GM19468 (cell line): ENCODE data around the gene ANKRD27.
"Not testable (repeated sequence)": the region's sequence is repeated elsewhere in the genome, so short reads cannot be mapped to it uniquely, and the experiment has no call there.

ENCODE experiments used
- ATAC-seq: cut with Tn5 transposase; IDR thresholded peaks from one replicate; pipeline ENCODE4 v1.9.1; 2021; ENCODE audit warnings: mild to moderate bottlenecking, moderate library complexity, moderate number of reproducible peaks; ENCODE audit not compliant: unreplicated experiment; ENCODE audit errors: extremely low read depth

ANKRD27 gene

DNA sequence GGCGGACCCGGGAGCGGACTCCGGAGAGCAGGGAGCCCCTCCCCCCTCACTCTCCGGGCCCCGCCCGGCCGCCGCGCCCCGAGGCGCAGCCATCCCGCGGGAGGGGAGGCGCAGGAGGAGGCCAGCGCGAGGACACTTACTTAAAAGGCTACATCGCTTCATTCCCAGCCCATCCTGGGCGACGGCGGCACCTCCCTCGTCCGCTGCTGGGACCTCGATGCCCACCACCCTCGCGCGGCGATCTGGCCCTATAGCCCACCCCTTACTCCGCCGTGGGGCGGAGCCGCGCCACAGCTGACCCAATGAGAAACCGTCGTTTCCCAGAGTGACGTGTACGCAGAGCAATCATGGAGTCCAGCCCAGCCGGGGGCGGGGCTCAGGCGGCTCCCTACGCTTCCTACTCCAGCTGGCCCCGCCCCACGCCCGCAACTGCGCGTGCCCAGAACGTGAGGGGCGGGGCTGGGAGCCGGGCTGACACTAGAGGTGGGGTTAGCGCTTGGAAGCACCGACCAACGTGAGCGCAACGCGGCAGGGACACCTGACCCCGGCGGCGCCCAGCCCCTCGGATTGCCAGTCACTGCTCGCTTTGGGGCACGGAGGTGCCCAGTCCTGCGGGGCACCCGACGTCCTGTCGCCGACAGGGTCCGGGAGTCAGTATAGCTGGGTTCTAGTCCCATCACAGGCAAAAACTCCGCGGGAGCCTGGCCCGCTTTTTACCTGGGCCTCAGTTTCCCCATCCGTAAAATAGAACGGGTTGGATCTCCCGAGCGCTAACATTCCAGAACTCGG lies at the start of gene ANKRD27:
Gene ANKRD27 (minus strand): TSS at position 250 of the 789 bp plus-strand sequence. CDS start 16,165 bp downstream, outside the sequence.
- ATAC-seq = peak; percentile 95

DNA sequence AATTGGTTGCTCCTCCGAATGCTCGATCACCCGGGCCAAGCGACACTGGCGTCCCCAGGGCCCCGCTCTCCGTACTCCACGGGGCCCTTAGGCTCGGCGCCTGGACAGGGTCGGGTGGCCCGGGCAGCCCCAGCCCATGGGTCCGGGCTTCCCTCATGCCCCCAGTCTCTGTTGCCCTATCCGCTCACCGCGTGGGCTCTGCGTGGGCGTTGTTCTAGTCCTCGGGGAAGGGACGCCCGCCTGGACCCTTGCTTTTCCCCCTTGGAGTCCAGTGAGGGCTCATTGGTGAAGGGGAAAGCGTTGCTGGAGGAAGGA lies 45.9 kb upstream of the ANKRD27 start:
- no peak for ATAC-seq

DNA sequence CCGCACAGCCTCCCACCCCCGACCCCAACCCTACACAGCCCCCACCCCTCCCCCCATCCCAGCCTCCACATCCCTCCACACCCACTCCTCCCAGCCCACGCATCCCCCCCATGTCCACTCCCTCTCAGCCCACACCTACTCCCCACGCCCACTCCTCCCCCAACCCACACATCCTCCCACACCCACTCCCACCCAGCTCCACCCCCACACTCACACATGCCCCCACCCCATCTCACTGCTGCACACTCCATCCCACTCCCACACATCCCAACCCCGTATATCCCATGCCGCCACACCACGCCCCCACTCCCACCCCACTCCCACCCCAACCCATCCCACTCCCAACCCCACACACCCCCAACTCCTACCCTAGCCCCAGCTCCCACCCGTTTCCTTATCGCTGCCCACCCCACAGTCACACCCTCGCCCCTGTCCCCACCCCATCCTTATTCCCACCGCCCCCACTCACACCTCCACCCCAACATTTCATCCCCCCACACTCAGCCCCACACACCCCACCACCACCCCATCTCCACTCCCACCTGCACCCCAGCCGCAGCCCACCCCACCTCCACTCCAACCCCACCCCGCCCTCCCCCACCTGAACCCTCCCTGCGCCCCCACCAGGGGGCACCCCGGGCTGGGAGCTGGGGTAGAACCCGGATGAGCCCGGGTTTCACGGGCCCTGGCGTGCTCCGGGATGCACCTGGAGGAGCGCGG lies 45.4 kb upstream of the ANKRD27 start:
- no peak for ATAC-seq

DNA sequence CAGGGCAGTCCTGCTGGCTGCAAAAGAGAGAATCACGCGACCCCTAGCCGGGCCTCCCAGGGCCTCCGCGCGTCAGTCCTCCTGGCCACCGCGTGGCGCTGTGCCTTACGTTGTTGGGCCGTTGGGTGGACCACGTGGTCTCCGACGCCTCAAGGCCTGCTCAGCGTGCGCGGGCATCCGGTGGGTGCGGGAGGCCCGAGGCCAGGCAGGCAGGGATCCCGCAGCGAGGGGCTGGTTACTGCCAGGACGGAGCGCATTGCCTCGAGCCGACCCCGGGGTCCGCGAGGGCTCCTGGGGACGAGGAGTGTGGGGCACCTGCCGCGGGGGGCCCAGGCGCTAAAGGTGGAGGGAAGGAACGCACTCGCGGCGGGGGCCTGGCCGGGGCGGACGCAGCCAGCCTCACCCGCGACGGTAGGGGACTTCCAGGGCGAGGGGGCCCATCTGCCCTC lies 44.7 kb upstream of the ANKRD27 start, which contains the start of gene TDRD12:
Gene TDRD12 (plus strand): TSS at position 157 of the 449 bp plus-strand sequence. CDS start 306 bp downstream, outside the sequence.
- no peak for ATAC-seq

DNA sequence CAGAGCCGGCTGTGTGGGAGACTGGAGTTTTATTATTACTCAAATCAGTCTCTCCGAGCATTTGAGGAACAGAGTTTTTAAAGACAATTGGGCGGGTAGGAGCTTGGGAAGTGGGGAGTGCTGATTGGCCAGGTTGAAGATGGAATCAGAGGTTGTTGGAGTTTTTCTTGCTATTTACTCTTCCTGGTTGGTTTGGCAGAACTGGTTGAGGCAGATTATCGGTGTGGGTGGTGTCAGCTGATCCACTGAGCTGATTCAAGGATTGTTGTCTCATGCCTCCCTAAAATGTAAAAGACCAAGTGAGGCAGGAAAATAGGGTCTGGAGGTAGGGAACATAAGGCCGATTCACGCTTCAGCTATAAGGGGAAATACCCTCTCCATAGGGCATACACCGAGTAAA lies 43.3 kb upstream of the ANKRD27 start:
- ATAC-seq = no peak

DNA sequence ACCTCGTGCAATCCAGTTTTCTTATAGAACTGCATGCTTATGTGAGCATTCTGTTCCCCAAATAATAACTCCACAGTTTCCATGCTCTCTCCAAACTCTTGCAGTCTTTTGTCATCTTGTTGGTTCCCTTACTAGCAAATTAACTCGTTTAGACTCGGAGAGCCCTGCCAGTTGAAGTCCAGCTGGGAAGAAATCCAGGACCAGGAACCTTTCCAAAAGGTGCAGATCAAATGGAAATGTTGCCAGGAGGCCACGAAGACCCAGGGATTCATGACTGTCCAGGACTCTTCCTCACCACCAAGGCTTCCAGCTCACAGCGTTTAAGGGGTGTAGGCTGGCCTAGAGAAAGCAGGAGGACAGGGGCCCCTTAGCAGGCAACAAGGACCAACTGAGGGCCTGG lies 42.5 kb upstream of the ANKRD27 start:
- no peak for ATAC-seq

DNA sequence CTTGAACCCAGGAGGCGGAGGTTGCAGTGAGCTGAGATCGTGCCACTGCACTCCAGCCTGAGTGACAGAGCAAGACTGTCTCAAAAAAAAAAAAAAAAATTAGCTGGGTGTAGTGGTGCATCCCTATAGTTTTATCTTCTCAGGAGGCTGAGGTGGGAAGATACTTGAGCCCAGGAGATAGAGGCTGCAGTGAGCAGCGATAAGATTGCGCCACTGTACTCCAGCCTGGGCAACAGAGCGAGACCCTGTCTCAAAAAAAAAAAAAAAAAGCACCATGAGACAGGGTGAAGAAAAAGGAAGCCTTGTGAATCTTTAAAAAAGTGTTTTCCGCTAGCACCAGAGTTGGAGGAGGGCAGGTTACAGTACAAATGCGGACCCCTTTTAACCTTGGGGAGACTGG lies 41.2 kb upstream of the ANKRD27 start:
- ATAC-seq = not testable (repeated sequence)

DNA sequence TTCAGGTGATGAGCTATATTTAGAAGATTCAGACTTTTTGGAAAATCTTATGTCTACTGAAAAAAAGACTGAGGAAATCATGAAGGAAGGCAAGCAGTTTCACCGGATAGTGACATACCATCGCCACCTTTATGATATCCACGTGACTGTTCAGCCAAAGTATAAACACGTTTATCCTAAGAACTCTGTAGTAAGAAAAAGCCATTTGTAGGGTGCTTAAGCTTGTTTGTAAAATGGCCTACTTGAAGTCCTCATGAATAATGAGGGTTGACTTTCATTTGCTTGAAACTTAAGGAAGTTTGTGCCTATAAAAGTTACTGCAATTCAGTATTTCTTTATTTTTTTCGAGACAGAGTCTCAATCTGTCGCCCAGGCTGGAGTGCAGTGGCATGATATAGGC lies 36.8 kb upstream of the ANKRD27 start:
- ATAC-seq = no peak

DNA sequence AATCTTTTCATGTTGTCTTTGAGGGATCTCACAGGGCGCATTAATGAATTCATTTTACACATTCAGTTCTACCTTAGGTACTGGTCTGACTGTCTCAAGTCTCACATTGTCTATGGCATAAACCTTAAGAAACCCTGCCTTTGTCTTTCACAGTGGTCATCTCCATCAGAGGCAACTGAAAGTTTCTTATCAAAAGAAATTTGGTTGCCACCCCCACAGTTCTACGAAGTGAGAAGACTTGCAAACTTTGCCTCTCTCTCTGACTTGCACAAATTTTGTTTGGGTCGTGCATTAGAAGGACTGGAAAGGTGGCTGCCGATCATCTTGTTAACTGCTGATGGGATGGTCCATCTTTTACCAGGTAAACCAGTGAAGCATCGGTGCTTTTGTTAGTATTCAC lies 34.1 kb upstream of the ANKRD27 start:
- no peak for ATAC-seq

DNA sequence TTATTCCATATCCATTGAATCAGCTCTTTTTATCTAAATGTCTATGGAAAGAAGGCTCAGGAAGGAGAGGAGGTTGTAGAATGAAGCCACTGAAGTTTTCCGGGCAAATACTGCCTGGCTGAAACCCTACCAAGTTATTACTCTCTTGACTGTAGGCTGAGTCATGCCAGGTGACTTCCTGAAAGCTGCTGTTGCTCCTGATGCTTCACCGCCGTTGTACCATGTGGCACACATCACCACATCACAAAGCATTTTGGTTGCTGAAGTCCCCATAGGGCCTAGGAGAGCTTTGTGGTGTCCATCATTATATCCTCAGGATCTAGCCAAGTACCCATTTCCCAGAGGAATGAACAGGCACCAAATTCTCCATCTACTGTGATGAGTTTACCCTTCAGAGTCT lies 33.5 kb upstream of the ANKRD27 start:
- no peak for ATAC-seq

DNA sequence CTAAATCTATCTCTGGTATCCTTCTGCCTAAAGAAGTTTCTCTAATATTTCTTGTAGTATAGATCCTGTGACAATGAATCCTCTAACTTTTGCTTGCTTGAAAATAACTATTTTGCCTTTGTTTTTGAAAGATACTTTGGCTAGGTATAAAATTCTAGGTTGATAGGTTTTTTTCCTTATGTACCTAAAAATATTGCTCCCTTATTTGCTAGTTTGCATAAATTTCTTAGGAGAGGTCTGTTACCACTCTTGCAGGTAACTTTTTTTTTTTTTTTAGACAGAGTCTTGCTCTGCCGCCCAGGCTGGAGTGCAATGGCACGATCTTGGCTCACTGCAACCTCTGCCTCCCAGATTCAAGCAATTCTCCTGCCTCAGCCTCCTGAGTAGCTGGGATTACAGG lies 29.0 kb upstream of the ANKRD27 start:
- ATAC-seq = not testable (repeated sequence)

DNA sequence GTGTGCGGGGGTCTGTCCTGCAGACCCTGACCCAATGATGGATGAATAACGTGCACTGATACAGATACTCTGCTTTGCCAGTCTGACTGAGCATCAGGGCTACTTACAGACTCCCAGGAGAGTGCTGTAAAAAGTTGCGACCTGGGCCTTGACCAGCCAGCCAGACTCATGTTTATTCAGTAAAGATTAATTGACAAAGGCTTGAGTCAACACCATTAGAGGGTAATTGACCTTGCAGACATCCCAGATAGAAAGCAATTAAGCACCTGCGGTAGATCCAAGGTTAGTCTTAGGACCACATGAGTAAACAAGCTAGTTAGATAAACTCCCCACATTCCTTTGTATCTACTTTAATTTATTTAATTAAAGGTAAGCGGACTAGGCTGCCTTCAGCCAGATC lies 27.0 kb upstream of the ANKRD27 start:
- ATAC-seq = no peak

DNA sequence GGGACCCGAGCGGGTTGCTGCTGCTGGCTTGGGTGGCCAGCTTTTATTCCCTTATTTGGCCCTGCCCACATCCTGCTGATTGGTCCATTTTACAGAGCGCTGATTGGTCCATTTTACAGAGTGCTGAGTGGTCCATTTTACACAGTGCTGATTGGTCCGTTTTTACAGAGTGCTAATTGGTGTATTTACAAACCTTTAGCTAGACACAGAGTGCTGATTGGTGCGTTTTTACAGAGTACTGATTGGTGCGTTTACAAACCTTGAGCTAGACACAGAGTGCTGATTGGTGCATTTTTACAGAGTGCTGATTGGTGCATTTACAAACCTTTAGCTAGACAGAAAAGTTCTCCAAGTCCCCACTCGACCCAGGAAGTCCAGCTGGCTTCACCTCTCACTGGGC lies 25.1 kb upstream of the ANKRD27 start:
- not testable (repeated sequence) for ATAC-seq

DNA sequence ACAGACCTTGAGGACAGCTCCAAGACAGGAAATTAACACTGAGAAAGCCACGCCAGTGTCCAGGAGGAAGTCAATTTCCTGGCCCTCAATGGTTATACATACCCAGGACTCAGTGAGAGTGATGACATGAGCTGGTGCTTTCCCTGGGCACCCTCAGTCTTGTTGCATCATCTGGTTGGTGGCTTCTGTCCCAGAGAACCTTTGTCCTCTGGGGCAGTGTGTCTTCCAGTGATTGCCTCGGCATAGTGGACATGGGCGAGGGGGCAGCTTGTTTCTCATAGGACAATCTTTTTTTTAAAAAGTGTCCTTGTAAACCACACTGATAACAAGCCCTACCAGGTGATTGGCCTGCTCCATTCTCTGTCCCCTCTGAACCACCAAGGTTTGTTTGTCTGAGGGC lies 21.8 kb upstream of the ANKRD27 start:
- not testable (repeated sequence) for ATAC-seq

DNA sequence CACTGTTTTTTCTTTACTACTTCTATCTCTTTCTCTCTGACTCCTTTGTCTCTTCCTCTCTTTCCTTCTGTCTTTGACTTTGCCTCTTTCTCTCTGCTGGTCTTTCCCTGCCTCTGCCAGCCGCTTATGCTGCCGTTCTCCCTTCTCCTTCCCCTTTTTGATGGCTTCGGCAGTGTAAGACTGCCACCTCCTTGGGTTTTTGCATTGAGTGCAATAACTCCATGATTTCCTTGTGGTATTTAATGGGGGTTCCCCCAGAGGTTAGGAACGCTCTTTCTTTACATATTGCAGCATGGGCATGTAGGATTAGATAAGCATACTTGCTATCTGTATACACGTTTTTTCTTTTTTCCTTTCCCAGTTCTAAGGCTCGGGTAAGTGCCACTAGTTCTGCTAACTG lies 20.5 kb upstream of the ANKRD27 start:
- not testable (repeated sequence) for ATAC-seq

DNA sequence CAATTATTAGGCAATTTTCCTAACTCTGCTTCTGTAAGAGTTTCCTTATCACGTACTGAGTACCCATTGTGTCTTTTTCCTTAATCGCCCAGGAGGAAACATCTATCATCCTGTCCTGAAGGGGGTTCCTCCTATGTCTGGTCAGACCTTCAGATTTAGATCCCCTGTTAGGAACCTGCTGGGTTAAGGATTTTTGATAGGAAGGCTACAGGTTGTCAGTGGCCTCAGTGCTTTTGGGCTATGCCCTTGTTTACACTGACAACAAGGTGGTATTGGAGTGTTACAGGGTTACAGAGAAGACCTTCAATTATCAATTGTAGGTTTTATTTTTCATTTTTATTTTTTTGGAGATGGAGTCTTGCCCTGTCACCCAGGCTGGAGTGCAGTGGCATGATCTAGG lies 19.9 kb upstream of the ANKRD27 start:
- not testable (repeated sequence) for ATAC-seq

DNA sequence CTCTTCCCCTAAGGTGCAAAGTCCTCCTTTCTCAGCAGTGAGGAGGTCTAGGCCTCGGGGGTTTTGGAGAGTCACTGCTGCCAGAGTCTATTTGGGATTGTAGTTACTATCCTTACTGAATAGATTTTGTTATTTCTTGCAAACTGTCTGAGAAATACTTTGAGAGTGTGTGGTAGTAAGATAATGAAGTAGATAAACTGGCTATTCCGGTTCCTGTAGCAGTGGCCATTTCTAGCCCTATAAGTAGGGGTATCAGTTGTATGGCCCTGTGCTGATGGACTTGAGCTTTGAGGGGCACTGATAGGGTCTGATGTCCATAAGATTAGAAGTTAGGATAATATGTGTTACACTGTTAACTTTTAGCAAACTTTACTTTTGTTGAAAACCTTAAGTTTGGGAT lies 19.3 kb upstream of the ANKRD27 start:
- not testable (repeated sequence) for ATAC-seq

DNA sequence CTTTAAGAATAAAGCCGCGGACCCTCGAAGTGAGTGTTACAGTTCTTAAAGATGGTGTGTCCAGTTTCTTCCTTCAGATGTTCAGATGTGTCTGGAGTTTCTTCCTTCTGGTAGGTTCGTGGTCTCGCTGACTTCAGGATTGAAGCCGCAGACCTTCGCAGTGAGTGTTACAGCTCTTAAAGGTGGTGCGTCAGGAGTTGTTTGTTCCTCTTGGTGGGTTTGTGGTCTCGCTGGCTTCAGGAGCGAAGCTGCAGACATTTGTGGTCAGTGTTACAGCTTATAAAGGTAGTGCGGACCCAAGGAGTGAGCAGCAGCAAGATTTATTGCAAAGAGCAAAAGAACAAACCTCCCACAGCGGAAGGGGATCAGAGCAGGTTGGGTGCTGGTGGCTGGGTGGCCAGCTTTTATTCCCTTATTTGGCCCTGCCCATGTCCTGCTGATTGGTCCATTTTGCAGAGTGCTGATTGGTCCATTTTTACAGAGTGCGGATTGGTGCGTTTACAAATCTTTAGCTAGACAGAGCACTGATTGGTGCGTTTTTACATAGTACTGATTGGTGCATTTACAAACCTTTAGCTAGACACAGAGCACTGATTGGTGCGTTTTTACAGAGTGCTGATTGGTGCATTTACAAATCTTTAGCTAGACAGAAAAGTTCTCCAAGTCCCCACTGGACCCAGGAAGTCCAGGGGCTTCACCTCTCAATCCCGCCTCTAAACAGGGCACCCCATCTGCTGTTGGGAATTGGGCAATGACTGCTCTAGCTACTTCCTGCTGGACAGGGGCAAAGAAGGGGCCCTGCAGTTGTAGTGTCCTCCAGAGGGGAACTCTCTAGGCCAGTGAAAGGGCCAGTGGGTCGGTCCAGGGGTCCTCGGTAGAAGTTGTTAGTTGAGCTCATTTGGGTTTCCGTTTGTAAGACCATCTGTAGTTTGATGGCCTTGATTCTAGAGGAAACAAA lies 18.4 kb upstream of the ANKRD27 start:
- not testable (repeated sequence) for ATAC-seq

DNA sequence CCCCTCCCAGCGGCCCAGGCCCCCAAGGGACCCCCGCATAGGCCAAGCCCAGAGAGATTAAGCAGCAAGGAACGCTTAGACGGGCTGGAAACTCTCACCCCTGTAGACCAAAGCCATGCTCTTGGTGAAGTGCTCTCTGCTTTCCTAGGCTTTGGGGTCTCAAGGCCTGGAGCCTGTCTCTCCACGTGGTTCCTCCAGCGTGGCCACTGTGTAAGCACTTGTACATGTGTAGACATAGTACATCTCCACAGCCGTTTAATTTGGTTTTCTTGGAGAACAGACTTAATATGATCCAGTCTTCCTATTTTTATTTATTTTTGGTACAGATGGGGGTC lies 17.7 kb upstream of the ANKRD27 start:
- no peak for ATAC-seq

DNA sequence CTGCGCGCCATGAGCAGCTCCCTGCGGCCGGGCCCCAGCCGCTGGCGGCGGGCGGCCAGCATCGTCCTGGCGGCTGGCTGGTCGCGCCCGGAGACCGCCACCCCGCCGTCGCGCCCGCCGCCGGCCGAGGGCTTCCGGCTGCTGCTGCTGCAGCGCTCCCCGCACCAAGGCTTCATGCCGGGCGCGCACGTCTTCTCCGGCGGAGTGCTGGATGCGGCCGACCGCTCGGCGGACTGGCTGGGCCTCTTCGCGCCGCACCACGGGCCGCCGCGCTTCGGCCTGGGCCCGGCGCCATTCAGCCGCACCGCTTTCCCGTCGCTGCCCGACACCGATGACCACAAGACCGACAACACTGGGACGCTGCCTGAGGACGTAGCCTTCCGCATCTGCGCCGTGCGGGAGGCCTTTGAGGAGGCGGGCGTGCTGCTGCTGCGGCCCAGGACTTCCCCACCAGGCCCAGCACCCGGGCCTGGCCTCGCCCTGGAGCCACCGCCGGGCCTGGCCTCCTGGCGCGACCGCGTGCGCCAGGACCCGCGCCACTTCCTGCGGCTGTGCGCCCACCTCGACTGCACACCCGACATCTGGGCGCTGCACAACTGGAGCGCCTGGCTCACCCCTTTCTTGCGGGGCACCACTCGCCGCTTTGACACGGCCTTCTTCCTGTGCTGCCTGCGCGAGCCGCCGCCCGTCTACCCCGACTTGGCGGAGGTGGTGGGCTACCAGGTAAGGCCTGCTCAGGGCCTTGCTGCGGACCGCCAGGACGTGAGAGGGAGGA lies 17.2 kb upstream of the ANKRD27 start:
- ATAC-seq = peak; percentile 16
